Stimulated activated CD8-positive, alpha-beta memory T cell treated with anti-CD3 and anti-CD28 coated beads, Interleukin-15, amount 100 ng/mL, for 24 hours (primary cell): Measurements from ENCODE around the gene LRRC2.
"Not testable (repeated sequence)": the region's sequence is repeated elsewhere in the genome, so short reads cannot be mapped to it uniquely, and the experiment has no call there.

Experiments
- DNase-seq: peaks from one replicate; pipeline ENCODE4 v3.0.0-alpha.2; 2020; ENCODE audit warnings: low read depth

LRRC2 gene

DNA sequence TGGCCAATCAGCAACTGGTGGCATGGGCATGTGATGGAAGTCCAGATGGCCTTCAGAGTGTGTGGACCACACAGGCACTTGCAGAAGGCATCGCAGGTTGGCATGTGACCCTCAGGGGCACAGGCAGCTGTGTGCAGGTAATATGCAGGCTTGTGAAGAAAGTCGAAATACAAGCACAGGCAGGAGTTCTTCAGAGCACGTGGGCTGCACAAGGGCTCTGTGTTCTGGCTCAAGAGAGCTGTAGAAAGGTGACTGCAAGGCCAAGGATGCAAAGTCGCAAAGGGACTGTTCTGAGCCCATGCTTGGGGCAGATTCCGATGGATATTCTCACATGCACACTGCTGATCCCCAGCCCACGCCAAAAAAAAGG lies 8.3 kb downstream of the LRRC2 start:
- DNase-seq, result no peak

DNA sequence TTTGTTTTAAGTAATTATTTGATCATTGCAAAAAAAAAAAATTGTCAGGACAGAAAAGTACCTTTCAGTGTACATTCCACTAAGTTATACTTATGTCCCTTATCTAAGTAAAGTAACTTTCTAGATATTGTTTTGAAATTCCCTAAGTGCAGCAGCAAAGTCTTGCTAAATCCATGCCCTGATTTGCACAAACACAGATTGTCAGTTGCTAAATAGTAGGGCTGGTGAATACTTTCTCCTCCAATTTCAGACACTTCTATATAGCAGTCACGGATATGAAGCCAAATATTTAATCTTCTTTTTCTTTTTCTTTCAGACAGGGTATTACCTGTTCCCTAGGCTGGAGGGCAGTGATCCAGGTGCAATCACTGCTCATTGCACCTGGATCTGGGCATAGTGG lies 12.9 kb downstream of the LRRC2 start:
- no peak for DNase-seq

DNA sequence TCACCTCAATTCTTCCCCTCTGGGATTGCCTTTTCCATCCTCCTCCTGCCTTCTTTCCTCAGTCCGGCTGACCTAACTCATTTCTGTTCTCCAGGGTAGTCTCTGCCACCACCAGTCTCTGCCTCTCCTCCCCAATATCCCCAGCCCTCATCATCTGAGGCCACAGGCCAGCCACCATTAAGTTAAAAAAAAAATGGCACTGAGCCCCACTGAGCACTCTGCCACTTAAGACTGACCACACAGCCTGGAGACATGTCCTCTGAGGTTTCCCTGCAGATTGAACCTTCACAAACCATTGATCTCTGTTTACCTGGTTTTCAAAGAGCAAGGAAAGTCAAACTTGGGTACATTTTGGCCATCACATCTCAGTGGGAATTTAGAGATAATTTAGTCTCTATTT lies 13.6 kb downstream of the LRRC2 start:
- no peak for DNase-seq

DNA sequence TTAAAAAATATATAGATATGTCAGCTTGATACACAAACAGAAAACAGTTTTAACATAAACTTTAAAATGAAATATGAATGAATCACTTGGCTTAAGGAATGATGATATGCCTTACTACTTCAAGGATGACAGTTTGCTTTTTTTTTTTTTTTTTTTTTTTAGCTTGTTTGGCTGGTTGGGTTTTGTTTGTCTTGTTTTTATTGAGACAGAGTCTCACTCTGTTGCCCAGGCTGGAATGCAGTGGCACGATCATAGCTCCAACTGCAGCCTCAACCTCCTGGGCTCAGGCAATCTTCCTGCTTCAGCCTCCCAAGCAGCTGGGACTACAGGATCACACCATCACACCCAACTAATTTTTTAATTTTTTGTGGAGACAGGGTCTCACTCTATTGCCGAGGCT lies 14.5 kb downstream of the LRRC2 start:
- DNase-seq, result no peak

DNA sequence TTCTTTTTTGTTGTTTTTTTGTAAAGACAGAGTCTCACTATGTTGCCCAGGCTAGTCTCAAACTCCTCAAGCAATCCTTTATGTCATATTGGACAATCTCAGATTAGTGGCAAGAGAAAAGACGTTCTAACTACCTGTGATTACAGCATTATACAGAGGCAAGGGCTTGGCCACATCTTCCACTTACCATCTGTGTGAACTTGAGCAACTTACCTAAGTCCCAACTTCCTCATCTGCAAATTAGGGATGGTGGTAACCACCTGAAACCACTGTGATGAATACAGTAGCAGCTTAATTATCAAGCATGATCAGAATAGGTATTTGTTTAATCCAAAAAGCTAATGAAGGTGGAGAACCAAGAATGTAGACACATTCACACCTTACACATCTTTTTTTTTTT lies 16.1 kb downstream of the LRRC2 start:
- DNase-seq, result no peak

DNA sequence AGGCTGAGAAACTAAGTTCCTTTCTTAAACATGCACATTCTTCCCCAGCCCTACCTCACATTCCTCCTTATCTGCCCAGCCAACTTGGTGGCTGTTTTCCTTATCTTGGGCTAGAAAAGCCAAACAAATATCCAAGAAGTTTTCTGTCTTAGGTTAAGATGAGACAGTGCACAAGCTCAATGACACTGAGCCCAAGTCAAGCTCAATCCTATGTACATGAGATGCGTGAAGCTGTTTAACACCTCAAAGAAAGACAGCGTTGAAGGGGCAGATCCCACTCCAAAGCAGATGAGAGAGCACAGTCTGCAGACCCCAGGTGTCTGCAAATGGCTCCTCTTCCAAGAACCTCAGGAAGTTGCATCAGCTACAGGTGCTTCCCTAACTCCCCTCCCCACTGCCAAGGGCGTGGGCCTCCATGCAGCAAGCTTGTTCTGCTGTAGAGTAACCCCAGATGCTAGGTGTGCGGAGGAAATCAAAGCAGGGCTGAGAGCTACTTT lies 16.6 kb downstream of the LRRC2 start:
- no peak for DNase-seq

DNA sequence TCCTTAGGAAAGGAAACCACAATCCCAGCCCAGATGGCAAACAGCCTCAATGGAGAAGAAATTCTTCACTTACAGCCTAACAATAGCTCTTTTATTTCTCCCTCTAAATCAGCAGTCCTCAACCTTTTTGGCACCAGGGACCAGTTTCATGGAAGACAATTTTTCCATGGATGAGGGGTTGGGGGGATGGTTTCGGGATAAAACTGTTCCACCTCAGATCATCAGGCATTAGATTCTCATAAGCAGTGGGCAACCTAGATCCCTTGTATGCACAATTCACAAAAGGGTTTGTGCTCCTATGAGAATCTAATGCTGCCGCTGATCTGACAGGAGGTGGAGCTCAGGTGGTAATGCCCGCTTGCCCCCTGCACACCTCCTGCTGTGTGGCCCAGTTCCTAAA lies 17.5 kb downstream of the LRRC2 start:
- DNase-seq, result not testable (repeated sequence)

DNA sequence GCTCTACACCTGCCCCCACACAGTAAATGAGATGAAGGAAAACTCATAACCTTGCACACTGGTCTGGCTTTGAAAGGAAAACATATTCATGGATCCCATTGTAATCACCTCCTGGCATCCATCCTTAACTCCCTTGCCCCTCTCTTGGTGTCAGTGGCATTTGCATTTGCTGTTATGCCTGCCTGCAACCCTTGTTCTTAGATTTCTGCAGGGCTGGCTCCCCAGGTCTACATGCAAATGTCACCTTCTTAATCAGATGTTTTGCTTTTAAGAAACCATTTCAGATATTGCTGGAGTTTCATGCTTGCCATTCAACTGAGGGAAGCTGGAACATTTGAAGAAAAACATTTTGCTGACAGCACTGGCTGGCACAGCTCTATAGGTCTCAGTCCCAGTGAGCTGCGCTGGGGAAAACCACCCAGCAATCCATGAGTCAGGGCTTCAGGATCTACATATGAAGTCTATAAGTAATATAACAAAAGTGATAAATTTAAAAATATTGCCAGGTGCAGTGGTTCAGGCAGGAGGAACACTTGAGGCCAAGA lies 19.1 kb downstream of the LRRC2 start:
- DNase-seq, result no peak

DNA sequence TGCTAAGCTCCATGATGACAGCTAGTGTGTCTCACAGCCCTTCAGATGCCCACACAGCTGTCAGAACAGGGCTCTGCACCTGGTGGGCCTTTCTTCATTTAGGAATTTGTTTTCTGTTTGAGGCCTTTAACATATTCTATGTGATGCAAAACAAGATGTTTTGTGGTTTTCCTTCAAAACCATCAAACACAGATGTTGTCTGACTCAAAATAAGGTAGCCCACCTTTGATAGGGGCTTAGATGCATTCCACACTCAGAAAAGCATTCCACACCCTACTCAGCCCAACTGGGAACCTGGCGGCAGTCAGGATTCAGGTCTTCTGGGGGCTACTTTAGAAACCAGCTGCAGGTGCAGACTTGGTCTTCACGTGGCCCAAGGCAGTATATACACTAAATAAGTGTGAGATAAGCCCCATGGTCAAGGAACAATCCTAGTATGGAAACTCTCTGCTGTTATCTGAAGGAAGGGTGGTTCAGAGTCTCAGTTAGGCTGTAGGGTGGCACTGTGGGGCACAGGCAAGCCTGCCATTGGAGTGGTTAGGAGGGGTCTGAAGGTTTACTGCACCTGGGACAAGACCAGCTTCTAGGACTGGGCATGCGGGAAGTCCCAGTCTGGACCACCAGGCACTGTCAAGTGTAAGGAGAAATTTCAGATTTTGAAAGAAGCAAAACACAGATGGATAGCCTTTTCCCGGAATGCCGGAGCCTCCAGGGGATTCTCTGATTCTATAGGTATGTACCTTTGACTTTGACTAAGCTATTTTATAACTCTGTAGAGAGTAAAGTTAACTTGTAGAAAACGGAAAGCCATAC lies 20.1 kb downstream of the LRRC2 start:
- no peak for DNase-seq

DNA sequence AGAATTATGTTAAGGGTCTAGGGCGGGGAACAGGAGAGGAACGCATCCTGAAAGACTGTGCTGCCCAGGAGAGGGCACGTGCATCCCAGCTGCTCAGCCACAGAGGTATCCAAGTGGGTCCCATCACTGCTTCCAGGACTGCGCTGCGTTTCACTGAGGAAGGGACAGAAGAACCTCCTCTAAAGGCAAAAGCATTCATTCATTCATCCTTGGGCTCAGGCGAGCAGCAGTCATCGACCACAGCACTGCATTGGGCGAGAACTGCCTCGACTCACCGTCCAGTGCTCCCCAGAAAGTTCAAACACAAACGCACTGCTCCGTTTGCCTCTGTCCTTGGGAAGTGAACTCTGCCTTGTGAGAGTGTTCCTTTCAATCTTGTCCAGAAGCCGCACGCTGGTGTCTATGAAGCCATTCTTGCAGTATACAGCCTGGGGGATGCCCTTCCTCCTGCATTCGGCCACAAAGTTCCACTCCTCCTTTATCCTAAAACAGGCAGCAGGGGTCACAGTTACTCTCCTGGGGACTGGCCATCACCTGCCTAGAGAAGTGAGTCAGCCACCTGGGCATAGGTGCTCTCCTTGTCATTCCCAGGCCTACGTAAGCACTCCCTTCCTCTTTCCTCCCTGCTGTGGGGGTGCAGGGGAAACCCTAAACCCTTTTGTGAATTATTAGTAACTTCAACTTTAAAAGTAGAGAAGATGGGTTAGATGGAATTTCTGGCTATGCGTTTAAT lies 21.2 kb downstream of the LRRC2 start:
- no peak for DNase-seq

DNA sequence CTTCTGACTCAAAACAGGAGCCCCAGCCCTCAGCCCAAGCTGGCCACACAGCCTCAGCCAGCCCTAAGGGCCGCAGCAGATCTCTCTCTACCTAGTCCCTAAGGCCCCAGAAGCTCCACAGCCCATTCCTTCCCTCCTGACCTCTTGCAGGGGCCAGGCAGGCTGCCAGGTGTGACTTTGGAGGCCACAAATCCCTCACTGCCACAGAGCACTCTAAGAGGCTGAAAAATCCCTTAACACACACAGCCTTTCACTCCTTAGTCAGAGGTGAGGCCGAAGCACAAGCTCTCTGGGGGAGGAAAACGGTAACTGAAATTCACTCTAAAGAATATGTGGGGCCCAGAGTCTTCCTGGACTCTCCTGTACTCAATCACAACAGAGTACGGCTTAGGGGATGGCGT lies 23.3 kb downstream of the LRRC2 start:
- no peak for DNase-seq

DNA sequence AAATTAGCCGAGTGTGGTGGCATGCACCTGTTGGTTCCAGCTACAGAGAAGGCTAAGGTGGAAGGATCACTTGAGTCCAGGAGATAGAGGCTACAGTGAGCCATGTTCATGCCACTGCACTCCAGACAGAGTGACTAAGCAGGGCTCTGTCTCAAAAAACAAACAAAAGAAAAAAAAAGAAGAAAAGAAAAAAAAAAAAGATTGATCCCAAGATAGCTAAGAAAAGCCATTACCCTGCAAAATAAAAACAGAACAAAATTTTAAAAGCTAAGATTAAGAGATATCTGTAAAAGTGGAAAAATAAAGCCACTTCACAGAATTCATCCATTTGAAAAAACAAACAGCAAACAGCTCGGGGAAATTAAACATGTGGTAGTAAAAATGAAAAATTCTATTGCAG lies 23.8 kb downstream of the LRRC2 start:
- DNase-seq, result no peak

DNA sequence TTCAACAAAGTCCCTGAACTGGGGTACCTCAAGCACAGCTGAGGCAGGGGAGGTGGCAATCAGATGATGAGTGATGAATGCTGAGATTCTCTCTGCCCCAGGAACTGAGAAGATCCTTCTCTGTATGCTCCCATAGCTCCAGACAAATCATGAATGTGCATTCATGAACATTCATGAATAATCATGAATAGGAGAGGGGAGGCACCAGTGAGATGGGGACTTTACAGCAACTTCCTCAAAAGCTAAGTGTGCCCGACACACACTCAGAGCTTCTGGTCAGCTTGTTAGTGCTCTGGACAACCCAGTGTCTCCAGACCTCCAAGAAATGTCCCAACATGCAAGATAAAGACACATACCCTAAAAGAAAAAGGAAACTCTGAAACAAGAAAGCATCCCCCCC lies 24.3 kb downstream of the LRRC2 start:
- no peak for DNase-seq

DNA sequence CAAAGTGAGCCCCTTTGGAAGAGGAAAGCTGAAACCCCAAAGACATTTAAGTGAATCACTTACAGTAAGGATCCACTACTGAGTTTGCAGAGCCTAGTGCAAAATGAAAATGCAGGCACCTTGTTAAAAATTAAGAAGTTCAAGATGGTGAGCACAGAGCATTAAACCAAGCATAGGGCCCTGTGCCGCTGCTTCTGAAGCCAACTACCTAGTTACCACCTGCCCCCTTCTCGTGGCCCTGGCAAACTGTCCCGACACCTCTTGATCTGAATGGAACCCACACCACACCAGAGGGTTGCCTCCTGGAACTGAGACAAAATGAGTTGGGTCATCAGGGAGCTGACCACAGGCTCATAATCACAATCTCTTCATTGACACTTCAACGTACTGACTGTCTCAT lies 25.6 kb downstream of the LRRC2 start:
- DNase-seq, result no peak

DNA sequence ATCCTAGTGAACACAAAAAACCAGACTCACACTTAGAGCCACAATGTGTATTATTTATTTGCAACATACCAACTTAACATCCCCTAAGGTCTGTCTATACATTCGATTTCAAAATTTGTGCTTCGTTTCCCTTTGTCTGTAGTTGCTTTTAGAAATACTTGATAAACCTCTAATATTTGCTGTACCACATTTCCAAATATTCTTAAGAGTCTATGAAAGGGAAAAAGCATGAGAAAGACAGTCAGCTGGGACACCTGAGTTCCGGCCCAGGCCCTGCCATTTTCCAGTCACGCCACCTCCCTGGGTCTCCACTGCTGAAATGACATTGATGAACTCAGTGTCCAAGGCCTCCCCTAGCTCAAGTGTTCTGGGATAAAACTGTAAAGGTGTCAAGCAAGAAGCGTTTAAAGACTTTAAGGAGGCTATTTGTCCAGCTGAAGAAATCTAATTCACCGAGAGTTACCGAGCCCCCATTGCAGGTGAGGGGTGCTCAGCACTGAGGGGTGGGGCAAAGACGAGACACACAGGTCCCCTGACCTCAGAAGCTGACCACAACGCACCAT lies 26.6 kb downstream of the LRRC2 start:
- DNase-seq, result no peak

DNA sequence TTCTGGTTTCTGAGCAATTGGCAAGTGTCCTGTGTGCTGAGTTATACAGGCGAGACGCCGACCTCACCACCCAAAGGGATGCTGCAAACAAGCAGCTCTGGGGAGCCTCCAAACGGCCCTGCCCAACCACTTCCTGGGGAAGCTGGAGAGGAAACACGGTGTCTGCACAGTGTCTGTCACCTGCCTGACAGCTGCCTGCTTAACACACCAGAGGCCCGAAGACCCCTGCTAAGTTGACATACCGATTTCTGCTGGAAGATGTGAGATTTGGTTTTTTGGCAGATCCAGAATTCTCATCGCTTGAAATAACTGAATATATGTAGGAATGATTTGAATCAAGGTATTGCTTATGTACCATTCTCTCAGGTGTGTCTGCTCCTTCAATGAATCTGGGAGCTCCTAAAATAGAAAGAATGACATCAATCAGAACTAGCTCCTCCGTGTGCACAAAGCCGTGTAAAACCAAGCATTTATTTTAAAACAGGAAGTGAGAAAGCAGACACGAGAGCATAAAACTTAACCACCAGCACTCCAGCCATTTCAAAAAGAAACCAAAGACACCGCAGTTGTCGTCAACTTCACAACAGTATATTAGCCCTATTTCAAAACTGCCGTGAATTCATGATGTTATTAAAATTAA lies 27.2 kb downstream of the LRRC2 start:
- DNase-seq, result peak; percentile 25

DNA sequence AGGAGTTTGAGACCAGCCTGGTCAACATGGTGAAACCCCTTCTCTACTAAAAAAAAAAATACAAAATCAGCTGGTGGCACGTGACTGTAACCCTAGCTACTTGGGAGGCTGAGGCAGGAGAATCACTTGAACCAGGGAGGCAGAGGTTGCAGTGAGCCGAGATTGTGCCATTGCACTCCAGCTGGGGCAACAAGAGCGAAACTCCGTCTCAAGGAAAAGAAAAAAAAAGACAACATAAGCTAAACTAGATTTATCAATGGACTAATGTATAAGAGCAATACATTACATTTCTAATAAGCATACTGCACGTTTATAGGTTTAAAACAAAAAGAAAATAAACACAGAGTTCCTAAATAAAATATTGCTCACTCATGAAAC lies 27.7 kb downstream of the LRRC2 start:
- not testable (repeated sequence) for DNase-seq

DNA sequence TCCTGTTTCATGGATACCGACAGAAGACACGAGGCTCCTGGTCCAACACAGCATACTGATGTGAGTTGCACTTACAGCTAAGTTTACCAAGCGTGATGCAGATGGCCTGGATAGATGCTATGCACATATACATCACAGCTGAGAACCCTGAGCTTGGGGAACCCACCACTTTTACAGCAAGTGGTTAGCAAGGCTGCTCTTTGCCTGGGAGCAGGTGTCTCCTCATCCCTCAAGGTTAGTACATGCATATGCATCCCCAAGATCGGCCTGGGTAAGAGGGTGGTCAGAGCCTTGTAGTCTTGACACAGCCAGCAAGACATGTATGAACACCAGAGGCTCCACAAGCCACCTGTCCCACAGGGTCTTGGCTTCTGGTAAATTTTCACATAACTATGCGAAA lies 28.3 kb downstream of the LRRC2 start:
- DNase-seq, result no peak

DNA sequence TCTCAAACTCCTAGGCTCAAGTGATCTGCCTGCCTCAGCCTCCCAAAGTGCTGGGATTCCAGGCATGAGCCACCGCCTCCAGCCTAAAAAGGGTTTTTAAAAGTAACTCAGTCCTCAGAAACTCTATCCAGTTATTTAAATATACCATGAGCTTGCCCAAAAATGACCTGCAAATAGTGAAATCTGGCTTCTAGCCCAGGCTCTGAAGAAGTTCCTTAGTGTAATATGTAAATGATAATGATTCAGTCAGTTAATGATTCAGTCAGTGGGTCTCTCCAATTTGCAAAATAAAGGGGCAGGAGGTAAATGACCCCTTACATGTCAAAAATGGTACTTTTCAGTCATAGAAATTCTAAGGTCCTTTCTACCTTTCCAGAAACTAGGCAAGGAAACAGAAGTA lies 28.8 kb downstream of the LRRC2 start:
- no peak for DNase-seq

DNA sequence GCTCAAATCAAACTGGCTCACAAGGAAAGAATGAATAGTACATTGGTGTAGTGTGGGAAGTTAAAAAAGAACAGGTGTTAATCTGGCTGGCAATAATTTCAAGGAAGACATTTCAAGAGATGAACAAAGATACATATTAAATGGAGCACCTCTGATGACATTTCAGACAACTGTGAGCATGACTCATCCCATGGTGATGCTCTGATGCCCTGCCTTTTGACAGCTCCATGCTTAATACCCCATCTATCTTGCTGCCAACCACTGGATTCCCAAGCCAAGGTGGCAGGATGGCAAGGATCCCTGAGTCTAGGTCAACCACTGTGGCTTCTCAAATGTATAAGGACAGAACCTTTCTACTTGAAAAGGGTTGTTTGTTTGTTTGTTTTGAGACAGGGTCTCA lies 29.3 kb downstream of the LRRC2 start:
- DNase-seq, result no peak

DNA sequence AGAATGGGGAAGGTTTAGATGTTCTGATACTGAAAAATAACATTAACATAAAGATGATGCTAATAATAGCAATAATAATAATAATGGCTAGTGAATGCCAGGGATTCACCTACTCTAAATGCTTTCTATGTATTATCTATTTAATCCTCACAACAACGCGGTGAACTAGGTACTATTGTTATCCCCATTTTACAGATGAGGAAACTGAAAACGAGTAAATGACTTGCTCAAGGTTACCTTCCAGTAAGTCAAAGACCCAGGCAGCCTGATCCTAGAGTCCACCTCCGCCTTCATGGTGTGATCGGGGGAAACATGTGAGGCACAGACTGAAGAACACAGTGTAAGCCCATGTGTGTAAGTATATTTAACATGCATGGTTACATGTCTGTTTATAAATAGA lies 30.4 kb downstream of the LRRC2 start:
- no peak for DNase-seq

DNA sequence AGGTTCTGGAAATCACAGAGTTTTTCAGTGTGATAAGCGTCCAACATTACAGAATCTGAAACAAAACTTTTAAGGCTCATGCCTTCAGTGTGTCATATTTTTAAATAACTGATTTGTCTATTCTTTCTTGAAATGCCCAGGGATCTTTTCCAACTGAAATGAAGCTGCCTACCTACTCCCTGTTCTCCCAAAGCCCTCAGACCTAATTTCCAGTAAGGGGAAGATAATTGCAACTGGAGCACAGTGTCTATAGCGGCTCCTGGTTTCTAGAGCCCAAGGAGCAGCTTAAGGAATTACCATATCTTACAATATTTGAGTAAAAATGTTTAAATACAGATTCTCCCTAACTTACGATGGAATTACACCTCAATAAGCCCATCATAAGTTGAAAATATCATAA lies 33.0 kb downstream of the LRRC2 start:
- no peak for DNase-seq

DNA sequence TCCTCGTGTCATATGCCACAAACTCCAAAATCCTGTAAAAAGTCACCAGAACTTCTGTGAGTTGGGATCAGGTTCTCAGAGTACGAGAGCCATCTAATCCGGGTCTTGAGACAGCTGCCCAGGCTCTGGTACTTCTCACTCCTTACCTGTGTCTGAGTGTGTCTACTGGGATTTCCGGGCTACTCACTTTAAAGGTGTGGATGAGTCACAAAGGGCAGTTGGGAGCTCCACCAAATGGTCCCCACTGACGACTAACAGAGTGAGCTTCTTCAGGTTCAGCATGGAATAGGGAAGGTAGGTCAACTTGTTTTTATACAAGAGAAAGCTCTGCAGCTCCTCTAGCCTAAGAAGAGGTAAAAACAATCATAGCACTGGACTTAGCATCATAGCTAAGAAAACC lies 38.9 kb downstream of the LRRC2 start:
- no peak for DNase-seq
